Adrenal gland (tissue), 5 donors: Measurements from ENCODE around the gene GJC1.

Experiments used
- POLR2A ChIP-seq, 2 donors: fragments of 450-650 bp; IDR thresholded peaks; one replicate each; pipeline ENCODE4 v1.6.1; 2017; ENCODE audit warnings: antibody characterized with exemption in 2 of 2, mild to moderate bottlenecking in 2 of 2, moderate library complexity in 1 of 2
- TF ChIP-seq, protein P1 (sequence below), 6 experiments: fragments of 450-650 bp in 4 of 6; fragments of 200-600 bp in 2 of 6; sonication (generic) in 1 of 6; IDR thresholded peaks; 1 replicate in 5 of 6; 2 replicates in 1 of 6; pipeline versions ENCODE4 v1.5.1 to v1.8.0; 2016 to 2021; ENCODE audit warnings: antibody characterized with exemption in 6 of 6, mild to moderate bottlenecking in 2 of 6, moderate library complexity in 1 of 6
- donor health status: DM: no; HTN: no; CAD: no.

DNA sequence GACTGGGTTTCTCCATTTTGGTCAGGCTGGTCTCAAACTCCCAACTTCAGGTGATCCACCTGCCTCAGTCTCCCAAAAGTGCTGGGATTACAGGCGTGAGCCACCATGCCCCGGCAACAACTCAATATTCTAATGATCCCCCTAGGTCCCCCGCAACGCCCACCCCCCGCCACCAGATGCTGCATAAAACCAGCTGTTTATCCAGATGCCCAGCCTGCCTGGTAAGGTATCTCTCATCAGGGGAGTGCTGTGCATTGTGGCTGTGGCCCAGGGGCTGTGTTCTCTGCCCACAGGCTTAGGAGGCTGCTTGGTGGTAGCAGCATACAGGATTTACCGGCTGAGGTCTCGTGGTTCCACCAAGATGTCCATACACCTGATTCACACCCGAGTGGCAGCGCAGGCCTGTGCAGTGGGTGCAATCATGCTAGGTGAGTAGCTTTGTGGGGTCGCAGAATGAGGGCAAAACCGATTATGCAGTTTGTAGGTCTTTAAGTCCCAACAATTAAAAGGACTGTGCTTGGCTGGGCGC lies 18.9 kb upstream of the GJC1 start:
- TF ChIP-seq, protein P1, sequence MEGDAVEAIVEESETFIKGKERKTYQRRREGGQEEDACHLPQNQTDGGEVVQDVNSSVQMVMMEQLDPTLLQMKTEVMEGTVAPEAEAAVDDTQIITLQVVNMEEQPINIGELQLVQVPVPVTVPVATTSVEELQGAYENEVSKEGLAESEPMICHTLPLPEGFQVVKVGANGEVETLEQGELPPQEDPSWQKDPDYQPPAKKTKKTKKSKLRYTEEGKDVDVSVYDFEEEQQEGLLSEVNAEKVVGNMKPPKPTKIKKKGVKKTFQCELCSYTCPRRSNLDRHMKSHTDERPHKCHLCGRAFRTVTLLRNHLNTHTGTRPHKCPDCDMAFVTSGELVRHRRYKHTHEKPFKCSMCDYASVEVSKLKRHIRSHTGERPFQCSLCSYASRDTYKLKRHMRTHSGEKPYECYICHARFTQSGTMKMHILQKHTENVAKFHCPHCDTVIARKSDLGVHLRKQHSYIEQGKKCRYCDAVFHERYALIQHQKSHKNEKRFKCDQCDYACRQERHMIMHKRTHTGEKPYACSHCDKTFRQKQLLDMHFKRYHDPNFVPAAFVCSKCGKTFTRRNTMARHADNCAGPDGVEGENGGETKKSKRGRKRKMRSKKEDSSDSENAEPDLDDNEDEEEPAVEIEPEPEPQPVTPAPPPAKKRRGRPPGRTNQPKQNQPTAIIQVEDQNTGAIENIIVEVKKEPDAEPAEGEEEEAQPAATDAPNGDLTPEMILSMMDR (IDR thresholded peaks at IDR 0.05): no peak
- no peak for TF ChIP-seq POLR2A (IDR thresholded peaks at IDR 0.05)
